GM21390 (cell line): ENCODE measurements around the gene GSE1.

ENCODE experiments used
- ATAC-seq: cut with Tn5 transposase; IDR thresholded peaks from one replicate; pipeline ENCODE4 v1.9.1; 2021; ENCODE audit not compliant: unreplicated experiment

GSE1 gene

GRCh38 chr16:85696781-85697180 is 83.7 kb downstream of the GSE1 start:
- ATAC-seq = no peak

DNA sequence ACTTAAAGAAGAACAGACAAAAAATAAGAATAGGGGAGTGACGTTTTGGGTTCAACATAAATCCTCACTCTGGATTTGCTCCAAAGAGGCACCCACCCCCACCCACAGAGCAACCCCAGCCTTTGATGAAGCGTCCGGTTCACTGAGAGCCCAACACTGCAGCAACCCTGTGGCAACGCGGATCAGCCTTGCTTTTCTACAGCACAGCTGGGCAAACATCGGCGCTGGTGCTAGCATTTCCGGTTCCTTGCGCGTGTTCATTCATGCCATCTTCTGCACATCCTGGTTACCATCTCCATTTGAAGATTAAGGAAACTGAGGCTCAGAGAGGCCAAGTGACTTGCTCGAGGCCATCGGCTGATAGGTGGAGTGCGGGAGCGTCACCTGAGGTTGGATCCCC is 84.3 kb downstream of the GSE1 start:
- ATAC-seq = no peak

- no peak for ATAC-seq
Observed at GRCh38 chr16:85698459-85698891, 85.4 kb downstream of the GSE1 start.

DNA sequence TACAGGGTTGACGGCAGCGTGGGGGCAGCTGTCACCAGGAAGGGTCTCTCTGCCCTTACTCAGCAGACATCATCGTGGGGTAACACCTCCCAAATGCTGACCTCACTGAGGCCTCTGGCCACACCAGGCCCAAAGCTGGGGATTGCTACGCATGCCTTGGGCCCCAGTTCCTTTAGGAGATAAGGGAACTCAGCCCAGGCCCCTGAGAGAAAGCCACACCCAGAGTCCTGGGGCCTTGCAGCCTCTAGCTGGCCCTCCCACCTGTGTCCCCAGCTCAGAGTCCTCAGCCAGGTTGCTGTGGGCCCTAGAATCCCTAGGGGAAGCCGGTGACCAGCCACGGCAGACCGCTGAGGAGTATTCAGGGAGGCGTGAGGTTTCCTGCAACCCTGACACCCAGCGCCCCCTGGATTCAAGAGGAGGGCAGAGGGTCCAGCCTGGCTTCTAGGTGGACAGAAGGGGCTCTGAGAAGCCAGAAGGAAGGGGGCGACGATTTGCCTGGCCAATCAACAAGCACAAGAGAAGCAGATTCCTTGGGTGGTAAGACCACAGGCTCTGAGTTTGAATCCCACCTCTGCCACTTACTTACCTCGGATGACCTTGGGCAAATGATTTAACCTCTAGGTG is 85.9 kb downstream of the GSE1 start:
- ATAC-seq = no peak

- no peak for ATAC-seq
Observed at GRCh38 chr16:85699628-85700027, 86.5 kb downstream of the GSE1 start.

DNA sequence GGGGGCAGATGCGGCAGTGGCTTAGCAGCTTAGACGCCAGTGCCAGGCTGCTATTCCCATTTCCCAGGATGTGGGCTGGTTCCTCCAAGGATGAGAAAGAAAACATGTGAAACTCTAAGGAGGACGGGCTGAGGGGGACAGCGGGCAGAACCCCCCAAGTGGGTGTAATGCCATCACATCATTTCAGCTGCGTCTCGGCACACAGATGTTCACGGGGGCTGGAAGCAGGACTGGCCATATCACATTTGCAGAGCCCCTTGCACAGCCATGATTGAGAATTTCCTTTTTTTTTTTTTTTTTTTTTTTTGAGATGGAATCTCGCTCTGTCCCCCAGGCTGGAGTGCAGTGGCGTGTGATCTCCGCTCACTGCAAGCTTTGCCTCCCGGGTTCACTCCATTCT is 90.9 kb downstream of the GSE1 start:
- ATAC-seq = no peak

- ATAC-seq = no peak
Observed at GRCh38 chr16:85704900-85705846, 92.1 kb downstream of the GSE1 start.

- ATAC-seq = no peak
Observed at GRCh38 chr16:85706449-85707034, 93.4 kb downstream of the GSE1 start.

DNA sequence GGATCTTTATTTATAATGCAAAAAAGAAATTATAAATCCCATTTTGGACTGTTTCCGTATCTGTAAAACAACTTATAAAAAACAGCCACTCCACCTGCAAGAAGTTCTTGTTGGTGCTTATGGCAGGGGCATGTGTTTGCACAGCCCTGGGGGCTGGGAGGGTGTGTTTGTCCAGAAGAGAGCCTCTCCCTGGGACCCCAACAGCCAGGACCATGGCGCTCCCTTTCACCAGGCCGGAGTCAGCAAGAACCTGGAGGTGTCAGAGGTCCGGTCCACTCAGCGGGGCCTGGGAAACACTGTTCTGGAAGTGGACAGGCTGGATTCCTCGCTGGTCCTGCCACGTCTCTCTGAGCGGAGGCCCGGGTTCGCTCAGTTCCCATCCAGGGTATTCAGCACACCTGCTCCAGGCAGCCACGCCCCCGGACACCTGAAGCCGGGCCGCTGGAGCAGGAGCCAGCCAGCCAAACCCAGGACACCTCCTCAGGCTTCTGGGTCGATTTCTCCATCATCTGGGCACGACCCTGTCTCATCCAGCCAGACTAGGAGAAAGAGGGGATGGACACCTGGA is 94.5 kb downstream of the GSE1 start:
- no peak for ATAC-seq

DNA sequence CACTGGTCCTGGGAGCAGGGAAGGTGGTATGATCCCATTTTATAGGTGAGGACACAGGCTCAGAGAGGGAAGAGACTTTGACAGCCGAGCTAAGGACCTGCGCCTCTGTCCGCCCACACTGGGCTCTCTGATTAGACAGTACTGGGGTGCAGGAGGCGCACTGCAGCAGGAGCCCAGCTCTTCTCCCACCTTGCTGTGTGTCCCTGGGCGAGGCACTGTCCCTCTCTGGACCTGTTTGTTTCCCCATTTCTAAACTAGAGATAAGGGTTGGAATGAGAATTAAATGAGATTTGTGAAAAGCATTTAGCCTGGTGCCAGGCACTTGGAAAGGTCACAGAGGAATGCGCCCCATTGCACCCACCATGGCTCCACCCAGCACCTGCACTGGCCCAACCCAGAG is 95.2 kb downstream of the GSE1 start:
- ATAC-seq = no peak

DNA sequence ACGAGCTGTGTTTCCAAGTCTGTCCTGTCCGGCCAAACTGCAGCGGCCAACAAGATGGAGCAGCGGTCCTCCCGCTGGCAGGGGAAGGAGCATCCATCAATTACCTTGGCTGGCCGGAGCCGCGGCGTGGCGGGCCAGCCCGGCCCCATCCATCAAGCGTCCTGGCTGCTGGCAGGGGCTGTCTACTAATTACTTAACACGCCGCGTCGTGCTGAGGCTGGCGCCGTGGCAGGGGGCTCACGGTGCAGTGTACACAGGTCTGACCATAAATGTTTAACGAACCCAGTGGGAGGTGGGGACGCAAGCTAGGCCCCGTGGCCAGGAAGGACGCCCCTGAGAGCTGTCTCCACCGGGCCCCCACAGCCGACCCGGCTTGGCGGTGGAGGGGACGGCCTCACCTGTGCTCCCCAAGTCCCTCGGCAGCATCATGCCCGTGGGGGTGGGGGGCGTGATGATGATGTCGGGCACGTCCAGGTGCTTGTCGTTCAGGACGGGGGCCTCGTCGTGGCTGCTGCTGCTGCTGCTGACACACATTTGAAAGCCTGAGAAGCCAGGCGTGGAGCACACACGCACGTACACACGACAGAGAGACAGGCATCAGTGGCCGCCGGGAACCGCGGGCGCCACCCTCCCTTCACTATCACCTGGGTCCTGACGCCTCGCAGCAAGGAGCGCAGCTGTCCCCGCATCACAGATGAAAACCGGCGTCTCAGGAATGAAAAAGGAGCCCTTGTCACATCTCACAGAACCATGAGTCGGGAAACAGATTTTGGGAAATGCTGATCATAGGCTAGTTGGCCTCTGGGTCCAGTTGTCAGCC is 96.9 kb downstream of the GSE1 start:
- ATAC-seq = no peak

GRCh38 chr16:85710732-85711131 is 97.6 kb downstream of the GSE1 start:
- ATAC-seq = no peak

DNA sequence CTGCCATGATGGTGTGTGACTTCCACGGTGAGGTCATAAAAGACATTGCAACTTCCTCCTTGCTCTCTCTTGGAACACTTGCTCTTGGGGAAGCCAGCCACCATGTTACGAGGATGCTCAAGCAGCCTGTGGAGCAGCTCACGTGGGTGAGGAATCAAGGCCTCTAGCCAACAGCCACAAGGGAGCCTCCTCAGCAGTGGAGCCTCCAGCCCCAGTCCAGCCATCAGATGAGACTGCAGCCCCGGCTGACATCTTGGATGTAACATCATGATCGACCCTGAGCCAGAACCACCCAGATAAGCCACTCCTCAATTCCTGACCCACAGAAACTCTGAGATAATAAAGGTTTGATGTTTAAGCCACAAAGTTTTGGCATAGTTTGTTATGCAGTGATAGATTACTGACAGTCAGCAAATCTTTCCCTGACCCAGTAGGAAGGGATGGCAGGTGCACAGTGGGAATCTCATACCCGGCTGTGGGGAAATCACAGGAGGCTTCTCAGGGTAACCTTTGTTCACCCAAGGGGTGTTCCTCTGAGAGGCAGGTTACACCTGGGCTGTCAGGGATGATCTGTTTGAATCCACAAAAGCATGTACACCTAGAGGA is 99.0 kb downstream of the GSE1 start:
- no peak for ATAC-seq

- ATAC-seq = no peak
Observed at GRCh38 chr16:85712801-85713200, 99.7 kb downstream of the GSE1 start.

DNA sequence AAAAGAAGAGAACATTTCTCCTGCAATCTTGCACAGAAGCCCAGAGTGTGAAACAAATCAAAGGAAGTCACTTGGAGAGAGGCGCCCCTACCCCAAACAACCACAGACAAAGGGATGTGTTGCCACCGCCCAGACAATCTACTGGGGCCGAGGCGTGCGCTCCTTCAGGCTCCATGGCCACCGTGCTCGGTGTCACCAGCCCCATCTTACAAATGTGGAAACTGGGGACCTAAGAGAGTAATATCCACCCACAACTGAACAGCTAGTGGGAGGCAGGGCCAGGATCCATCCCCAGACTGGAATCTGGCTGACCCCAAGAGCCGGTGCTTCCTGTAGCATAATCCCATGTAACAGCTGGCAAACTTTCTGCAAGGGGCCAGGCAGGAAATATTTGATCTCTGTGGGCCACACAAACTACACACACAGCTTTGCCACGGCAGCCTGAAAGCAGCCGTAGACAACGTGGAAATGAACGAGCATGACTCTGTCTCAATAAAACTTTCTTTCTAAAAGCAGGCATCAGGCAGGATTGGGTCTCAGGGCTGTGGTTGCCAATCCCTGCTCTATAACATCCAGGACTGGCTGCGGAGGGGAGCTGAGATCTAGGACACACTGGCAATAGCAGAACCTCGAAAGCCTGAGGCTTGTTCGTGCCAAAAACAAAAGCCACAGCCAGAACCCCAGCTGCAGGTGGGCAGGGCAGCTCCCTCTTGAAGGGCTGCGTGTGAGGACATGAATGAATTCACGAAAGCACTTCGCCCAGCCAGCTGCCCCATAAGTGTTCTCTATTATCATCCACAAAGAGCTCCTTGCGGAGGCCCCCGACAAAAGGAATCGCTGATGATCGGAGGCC is 102.3 kb downstream of the GSE1 start:
- no peak for ATAC-seq

DNA sequence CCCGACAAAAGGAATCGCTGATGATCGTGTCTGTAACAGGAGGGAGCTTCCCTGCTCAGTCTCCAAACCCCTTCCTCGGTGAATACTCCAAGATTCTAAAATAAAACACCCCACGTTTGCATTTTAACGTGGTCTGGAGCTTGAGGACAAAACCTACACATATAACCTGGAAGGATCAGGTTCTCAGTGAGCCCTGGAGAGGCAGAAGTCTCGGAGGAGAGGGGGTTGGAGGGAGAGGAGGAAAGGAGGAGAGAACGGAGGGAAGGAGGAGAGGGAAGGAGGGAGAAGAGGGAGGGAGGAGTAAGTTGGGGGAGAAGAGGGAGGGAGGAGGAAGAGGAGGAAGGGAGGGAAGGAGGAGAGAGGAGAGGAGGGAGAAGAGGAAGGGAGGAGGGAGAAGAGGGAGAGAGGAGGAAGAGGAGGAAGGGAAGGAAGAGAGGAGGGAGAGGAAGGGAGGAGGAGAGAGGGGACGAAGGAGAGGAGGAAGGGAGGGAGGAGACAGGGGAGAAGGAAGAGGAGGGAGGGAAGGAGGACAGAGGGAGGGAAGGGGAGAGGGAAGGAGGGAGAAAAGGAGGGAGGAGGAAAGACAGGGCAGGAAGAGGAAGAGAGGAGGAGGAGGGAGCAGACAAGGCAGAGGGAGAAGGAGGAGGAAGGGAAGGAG is 103.0 kb downstream of the GSE1 start:
- no peak for ATAC-seq

DNA sequence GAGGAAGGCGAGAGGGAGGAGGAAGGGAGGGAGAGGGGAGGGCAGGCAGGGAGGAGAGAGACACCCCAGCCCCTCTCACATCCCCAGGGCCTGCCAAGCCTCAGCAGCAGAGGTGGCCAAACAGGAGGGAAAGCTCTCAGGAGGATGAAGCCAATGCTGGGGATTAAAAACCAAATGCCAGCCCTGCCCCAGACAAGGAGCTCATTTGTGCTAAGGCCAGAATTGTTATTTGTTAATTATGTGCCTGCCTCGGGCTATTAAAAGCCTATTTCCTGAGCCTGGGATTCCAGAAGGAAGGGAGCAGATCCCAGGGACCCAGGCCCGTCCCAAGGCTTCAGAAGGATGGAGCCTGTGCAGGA is 103.5 kb downstream of the GSE1 start:
- ATAC-seq = no peak

DNA sequence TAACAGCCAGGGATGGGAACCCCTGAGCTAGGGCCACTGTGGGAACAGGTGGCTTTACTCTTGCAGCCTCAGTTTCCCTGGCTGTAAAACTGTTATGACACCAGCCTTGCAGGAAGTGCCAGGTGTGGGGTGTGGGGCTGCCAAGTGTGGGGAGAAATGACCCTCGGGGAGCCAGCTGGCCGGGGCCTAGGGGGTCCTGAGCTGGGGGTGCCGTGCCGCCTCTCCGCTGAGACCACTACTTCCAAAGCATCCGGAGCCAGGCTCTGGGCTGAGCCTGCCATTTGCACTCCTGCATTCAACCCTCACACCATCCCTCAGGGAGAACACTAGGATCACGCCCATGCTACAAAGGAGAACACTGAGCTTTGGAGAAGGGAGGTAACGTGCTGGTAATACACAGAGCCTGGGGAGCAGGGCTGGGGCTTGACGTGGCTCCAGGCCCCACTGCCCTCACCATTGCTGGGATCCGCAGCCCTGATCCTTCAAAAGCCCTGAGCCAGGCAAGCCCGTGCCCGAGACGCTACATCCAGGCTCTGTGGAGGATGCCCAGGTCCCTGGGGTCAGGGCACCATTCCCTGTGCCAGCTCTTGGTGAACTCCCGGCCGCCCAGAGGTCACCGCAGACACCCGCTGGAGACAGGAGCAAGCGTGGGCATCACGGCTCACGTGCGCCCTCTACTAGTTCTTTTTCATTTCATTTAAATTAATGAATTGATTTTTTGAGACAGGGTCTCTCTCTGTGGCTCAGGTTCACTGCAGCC is 104.5 kb downstream of the GSE1 start:
- no peak for ATAC-seq

DNA sequence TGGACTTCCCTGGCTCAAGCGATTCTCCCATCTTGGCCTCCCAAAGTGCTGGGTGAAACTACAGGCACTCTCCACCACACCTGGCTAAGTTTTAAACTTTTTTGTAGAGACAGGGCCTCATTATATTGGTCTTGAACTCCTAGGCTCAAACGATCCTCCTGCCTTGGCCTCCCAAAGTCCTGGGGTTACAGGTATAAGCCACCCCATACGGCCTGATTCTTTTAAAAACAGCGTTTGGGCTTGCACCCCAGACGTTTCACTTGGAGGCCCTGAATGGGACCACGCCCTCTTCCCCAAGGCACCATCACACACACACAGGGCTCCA is 105.0 kb downstream of the GSE1 start:
- ATAC-seq = no peak
